Placental pericyte (primary cell): Measurements from ENCODE around the gene FAXDC2. TPM values are rescaled to one million over a fixed set of nuclear protein-coding genes. Genes with fewer than 3 reads are reported as not detected.

Experiments used
- small RNA-seq: library from RNA; depleted of rRNA; stranded (forward); fragments of <200 nt; gene quantifications from one replicate; pipeline ENCODE3, GENCODE V24; 2012; ENCODE audit warnings: low replicate concordance
- total RNA-seq: library from RNA; depleted of rRNA; stranded (reverse); fragments of >200 nt; gene quantifications from 2 replicates; pipeline ENCODE4 v1.2.3, GENCODE V29; 2012

FAXDC2 gene, protein sequence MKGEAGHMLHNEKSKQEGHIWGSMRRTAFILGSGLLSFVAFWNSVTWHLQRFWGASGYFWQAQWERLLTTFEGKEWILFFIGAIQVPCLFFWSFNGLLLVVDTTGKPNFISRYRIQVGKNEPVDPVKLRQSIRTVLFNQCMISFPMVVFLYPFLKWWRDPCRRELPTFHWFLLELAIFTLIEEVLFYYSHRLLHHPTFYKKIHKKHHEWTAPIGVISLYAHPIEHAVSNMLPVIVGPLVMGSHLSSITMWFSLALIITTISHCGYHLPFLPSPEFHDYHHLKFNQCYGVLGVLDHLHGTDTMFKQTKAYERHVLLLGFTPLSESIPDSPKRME
- total RNA-seq = 7.9 and 12.7 TPM in 2 replicates

DNA sequence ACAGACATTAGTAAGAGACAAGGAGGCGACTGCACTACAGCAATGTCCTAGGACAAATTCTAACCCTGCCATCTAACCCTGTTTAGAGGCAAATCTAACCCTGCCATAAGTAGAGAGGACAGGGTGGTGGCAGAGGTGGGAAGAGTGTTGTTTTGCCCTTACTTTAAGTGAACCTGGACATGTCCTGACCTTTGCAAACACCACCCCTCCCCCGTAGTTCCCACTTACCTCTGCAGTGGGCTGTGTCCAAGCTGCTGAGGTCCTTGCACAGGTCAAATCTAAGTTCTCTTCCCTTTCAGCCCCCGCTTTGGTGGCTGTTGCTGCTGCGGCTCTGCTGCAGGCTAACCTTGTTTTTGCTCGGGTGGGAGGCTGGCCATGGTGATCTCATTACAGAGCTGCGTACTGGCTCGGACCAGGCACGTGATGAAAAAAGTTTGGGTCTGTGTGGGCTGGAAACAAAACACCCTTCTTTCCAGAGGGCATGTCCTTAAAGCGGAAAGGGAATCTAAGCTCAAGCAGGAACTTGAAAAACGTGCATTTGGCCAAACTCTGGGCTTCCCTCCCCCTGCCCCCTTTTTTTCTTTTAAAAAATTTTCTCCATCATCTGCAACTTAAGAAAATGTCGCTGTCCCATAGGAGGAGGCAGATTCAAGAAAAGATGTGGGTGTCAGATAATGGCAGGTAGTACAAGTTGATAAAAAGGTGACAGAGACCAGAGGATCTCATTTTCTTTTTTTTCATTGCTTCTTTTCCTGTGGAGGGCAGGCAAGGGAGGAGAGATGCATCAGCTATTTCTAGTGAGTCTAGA, at the start of gene FAXDC2:
Gene FAXDC2, minus strand, starts transcription at position 349 of the 808 bp plus-strand sequence. CDS start 12,425 bp downstream, outside the sequence.

DNA sequence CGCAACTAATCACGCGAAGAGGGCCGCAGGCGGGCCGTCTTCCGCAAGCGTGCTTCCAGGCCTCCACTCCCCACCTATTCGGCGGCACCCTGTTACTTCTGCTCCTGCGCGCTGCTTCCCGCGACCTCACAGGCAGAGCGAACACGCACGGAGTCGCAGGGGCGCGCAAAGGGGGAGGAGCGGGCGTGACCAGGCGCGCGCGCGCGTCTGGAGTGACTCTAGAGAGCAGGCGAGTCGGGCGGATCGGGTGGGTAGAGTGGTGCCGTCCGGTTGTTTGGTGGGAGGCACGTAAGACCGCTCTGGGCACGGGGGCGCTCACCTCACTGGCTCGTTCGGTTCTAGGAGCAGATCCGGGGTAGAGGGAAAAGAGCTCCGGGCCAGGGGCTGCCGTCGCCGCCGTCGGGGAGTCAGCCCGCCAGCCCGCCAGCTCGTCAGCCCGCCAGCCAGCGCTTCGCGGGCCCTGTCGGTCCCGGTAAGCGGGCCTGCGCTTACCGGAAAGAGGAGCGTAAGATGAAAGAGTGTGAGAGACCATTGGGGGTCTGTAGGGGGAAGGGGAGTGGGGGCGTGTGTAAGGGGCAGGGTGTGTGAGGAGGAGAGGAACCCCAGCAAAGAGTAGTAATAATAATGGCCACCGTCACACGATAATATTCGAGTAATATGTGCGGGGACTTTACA, 8.0 kb upstream of the FAXDC2 start, which contains the start of gene CNOT8:
Gene CNOT8, plus strand, starts transcription at position 331 of the 675 bp plus-strand sequence. CDS start 4,652 bp downstream, outside the sequence.

Small RNAs within 50 kb of the gene (small RNA-seq; reads per million reads assigned to genes)
- not detected for gene MIR378H

Other genes starting within 250 kb of the FAXDC2 start
- gene LARP1, start 95.2 kb downstream of the FAXDC2 start, total RNA-seq = 134 and 163 TPM in 2 replicates
- 44.2 and 45.5 TPM in 2 replicates for gene CNOT8, start 8.0 kb upstream of the FAXDC2 start, total RNA-seq
- 9.6 and 26.8 TPM in 2 replicates for gene GEMIN5, start 87.6 kb upstream of the FAXDC2 start, total RNA-seq
- 12.5 and 20.9 TPM in 2 replicates for gene MRPL22, start 90.5 kb upstream of the FAXDC2 start, total RNA-seq
- gene KIF4B, start 163.2 kb upstream of the FAXDC2 start, total RNA-seq = 0.14 TPM in 1 of 2 replicates, not detected in the other